ENCODE measurements around the gene FGF8. TPM values are rescaled to one million over a fixed set of nuclear protein-coding genes. Genes with fewer than 3 reads are reported as not detected.

Gene FGF8
- total RNA-seq, 1 experiment from 2014 or later, result not detected

GRCh38 chr10:101725296-101726114 lies 50.4 kb downstream of the FGF8 start:
- Histone ChIP-seq H3K4me1 (ENCODE audit: insufficient read depth, low read length, poor library complexity, severe bottlenecking) (no peaks in the 10 kb centered on the region), H3K27me3 (replicated peaks; ENCODE audit: insufficient read depth, low read depth, low read length, poor library complexity) (no peaks in the 10 kb centered on the region), H3K4me3 (ENCODE audit: low read depth, low read length, poor library complexity, severe bottlenecking) (no peak overlapping the region), H3K9me3 (ENCODE audit: low read depth, low read length, poor library complexity, severe bottlenecking) (no peaks in the 10 kb centered on the region), H3K27ac (ENCODE audit: low read depth, low read length, poor library complexity, severe bottlenecking) (no peak overlapping the region), H3K36me3 (ENCODE audit: insufficient read depth, low read length, poor library complexity, severe bottlenecking) (no peaks in the 10 kb centered on the region)
- CTCF ChIA-PET, result no interaction called here
- BruUV-seq (replicated peaks), result no TSS peak
- POLR2A ChIA-PET (ENCODE audit: low non-redundant PET), result no interaction called here
- TF ChIP-seq EZH2 (IDR thresholded peaks at IDR 0.05; ENCODE audit: borderline replicate concordance, low read depth, low read length, poor library complexity, severe bottlenecking) (no peak), CTCF (conservative IDR thresholded peaks at IDR 0.05; ENCODE audit: low read depth, low read length) (no peak)
- DNase-seq (ENCODE audit: low spot score), result no peak
- intact Hi-C loops (cut with micrococcal nuclease; ENCODE audit: unreplicated experiment), result no loop called here

- no peaks in the 10 kb centered on the region for H3K36me3 ChIP-seq (ENCODE audit: insufficient read depth, low read length, poor library complexity, severe bottlenecking)
- TF ChIP-seq CTCF (conservative IDR thresholded peaks at IDR 0.05; ENCODE audit: low read depth, low read length) (no peak), EZH2 (IDR thresholded peaks at IDR 0.05; ENCODE audit: borderline replicate concordance, low read depth, low read length, poor library complexity, severe bottlenecking) (no peak)
- H3K4me1 ChIP-seq (ENCODE audit: insufficient read depth, low read length, poor library complexity, severe bottlenecking), result no peaks in the 10 kb centered on the region
- H3K9me3 ChIP-seq (ENCODE audit: low read depth, low read length, poor library complexity, severe bottlenecking), result no peaks in the 10 kb centered on the region
- no peak overlapping the region for H3K4me3 ChIP-seq (ENCODE audit: low read depth, low read length, poor library complexity, severe bottlenecking)
- no peaks in the 10 kb centered on the region for H3K27me3 ChIP-seq (replicated peaks; ENCODE audit: insufficient read depth, low read depth, low read length, poor library complexity)
- H3K27ac ChIP-seq (ENCODE audit: low read depth, low read length, poor library complexity, severe bottlenecking), result no peak overlapping the region
- BruUV-seq (replicated peaks), result no TSS peak
- no peak for DNase-seq (ENCODE audit: low spot score)
- POLR2A ChIA-PET (ENCODE audit: low non-redundant PET), result no interaction called here
- CTCF ChIA-PET, result no interaction called here
- intact Hi-C loops (cut with micrococcal nuclease; ENCODE audit: unreplicated experiment), result no loop called here
Observed at GRCh38 chr10:101724446-101724845, 51.5 kb downstream of the FGF8 start.

DNA sequence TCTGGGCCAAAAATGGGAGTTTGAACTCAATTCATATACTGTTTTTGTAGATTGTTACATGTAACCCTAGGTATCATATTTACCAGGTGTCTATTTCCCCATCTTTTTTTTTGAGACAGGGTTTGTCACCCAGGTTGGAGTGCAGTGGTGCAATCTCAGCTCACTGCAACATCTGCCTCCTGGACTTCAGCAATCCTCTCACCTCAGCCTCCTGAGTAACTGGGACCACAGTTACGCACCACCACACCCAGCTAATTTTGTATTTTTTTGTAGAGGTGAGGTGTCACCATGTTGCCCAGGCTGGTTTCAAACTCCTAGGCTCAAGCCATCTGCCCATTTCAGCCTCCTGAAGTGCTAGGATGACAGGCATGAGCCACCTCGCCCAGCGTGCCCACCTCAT lies 52.7 kb downstream of the FGF8 start:
- ChIA-PET CTCF (no interaction called here), POLR2A (ENCODE audit: low non-redundant PET) (no interaction called here)
- Histone ChIP-seq H3K9me3 (ENCODE audit: low read depth, low read length, poor library complexity, severe bottlenecking) (no peaks in the 10 kb centered on the region), H3K27ac (ENCODE audit: low read depth, low read length, poor library complexity, severe bottlenecking) (no peak overlapping the region), H3K4me3 (ENCODE audit: low read depth, low read length, poor library complexity, severe bottlenecking) (no peak overlapping the region), H3K4me1 (ENCODE audit: insufficient read depth, low read length, poor library complexity, severe bottlenecking) (no peaks in the 10 kb centered on the region), H3K27me3 (replicated peaks; ENCODE audit: insufficient read depth, low read depth, low read length, poor library complexity) (no peaks in the 10 kb centered on the region), H3K36me3 (ENCODE audit: insufficient read depth, low read length, poor library complexity, severe bottlenecking) (no peaks in the 10 kb centered on the region)
- no TSS peak for BruUV-seq (replicated peaks)
- no peak for TF ChIP-seq CTCF (conservative IDR thresholded peaks at IDR 0.05; ENCODE audit: low read depth, low read length)
- TF ChIP-seq EZH2 (IDR thresholded peaks at IDR 0.05; ENCODE audit: borderline replicate concordance, low read depth, low read length, poor library complexity, severe bottlenecking), result no peak
- intact Hi-C loops (cut with micrococcal nuclease; ENCODE audit: unreplicated experiment), result no loop called here
- no peak for DNase-seq (ENCODE audit: low spot score)
